KMS-11 (cell line): ENCODE results near the gene CPB2.

Experiments used
- H2AFZ ChIP-seq: fragments of 200-600 bp; sonication (generic); 2 replicates; pipeline ENCODE4 v1.6.1; 2016; ENCODE audit warnings: antibody characterized with exemption, mixed run types, low read depth
- H3K27ac ChIP-seq: fragments of 200-600 bp; sonication (generic); 2 replicates; pipeline ENCODE4 v1.6.1; 2016; ENCODE audit warnings: mild to moderate bottlenecking, mixed run types
- H3K27me3 ChIP-seq: fragments of 200-600 bp; sonication (generic); 2 replicates; pipeline ENCODE4 v1.6.1; 2017; ENCODE audit warnings: mild to moderate bottlenecking, low read depth, mixed run types, moderate library complexity; ENCODE audit not compliant: insufficient read depth
- H3K36me3 ChIP-seq: fragments of 200-600 bp; sonication (generic); 2 replicates; pipeline ENCODE4 v1.6.1; 2017; ENCODE audit warnings: mild to moderate bottlenecking, mixed run types; ENCODE audit not compliant: insufficient read depth
- H3K4me1 ChIP-seq: fragments of 200-600 bp; sonication (generic); 2 replicates; pipeline ENCODE4 v1.6.1; 2016; ENCODE audit warnings: mild to moderate bottlenecking, low read depth, mixed run types; ENCODE audit not compliant: poor library complexity, severe bottlenecking
- H3K4me2 ChIP-seq: fragments of 200-600 bp; sonication (generic); 2 replicates; pipeline ENCODE4 v1.7.0; 2016; ENCODE audit warnings: mild to moderate bottlenecking, mixed run types
- H3K4me3 ChIP-seq: fragments of 200-600 bp; sonication (generic); IDR thresholded peaks from 2 replicates; pipeline ENCODE4 v1.6.1; 2017; ENCODE audit warnings: low read depth, low read length, mixed read lengths; ENCODE audit not compliant: insufficient read depth
- H3K79me2 ChIP-seq: fragments of 200-600 bp; sonication (generic); 2 replicates; pipeline ENCODE4 v1.6.1; 2016; ENCODE audit warnings: low read depth, mixed run types; ENCODE audit not compliant: insufficient read depth
- H3K9ac ChIP-seq: fragments of 200-600 bp; sonication (generic); 2 replicates; pipeline ENCODE4 v1.6.1; 2016; ENCODE audit warnings: mild to moderate bottlenecking, mixed run types
- H4K20me1 ChIP-seq: fragments of 200-600 bp; sonication (generic); 2 replicates; pipeline ENCODE4 v1.6.1; 2016; ENCODE audit warnings: mild to moderate bottlenecking, mixed run types; ENCODE audit not compliant: insufficient read depth
- CTCF ChIP-seq: fragments of 200-600 bp; sonication (generic); conservative IDR thresholded peaks from 2 replicates; pipeline ENCODE4 v1.6.1; 2017; ENCODE audit warnings: low read depth, mild to moderate bottlenecking, antibody characterized with exemption, low read length, moderate library complexity, mixed read lengths

Gene CPB2

GRCh38 chr13:46097015-46097414, 7.8 kb downstream of the CPB2 start:
- H3K27ac ChIP-seq, result no peak overlapping the region
- no peak overlapping the region for H2AFZ ChIP-seq
- no peaks in the 10 kb centered on the region for H3K36me3 ChIP-seq
- no peaks in the 10 kb centered on the region for H3K27me3 ChIP-seq
- H4K20me1 ChIP-seq, result no peaks in the 10 kb centered on the region
- TF ChIP-seq CTCF, result no peak
- no peak overlapping the region for H3K4me3 ChIP-seq
- H3K4me2 ChIP-seq, result no peak overlapping the region
- no peak overlapping the region for H3K9ac ChIP-seq
- no peaks in the 10 kb centered on the region for H3K79me2 ChIP-seq
- peaks cover 11% of the 10 kb centered on the region for H3K4me1 ChIP-seq

GRCh38 chr13:46094478-46094877, 10.4 kb downstream of the CPB2 start:
- no peaks in the 10 kb centered on the region for H3K4me1 ChIP-seq
- TF ChIP-seq CTCF, result no peak
- H3K4me3 ChIP-seq, result no peak overlapping the region
- H3K36me3 ChIP-seq, result no peaks in the 10 kb centered on the region
- H3K27me3 ChIP-seq, result no peaks in the 10 kb centered on the region
- H3K27ac ChIP-seq, result no peak overlapping the region
- no peak overlapping the region for H3K9ac ChIP-seq
- H2AFZ ChIP-seq, result no peak overlapping the region
- H3K4me2 ChIP-seq, result no peak overlapping the region
- H4K20me1 ChIP-seq, result no peaks in the 10 kb centered on the region
- H3K79me2 ChIP-seq, result no peaks in the 10 kb centered on the region

- no peak overlapping the region for H3K9ac ChIP-seq
- H2AFZ ChIP-seq, result no peak overlapping the region
- no peaks in the 10 kb centered on the region for H3K4me1 ChIP-seq
- H3K36me3 ChIP-seq, result no peaks in the 10 kb centered on the region
- no peaks in the 10 kb centered on the region for H3K79me2 ChIP-seq
- no peak overlapping the region for H3K27ac ChIP-seq
- no peaks in the 10 kb centered on the region for H3K27me3 ChIP-seq
- H3K4me2 ChIP-seq, result no peak overlapping the region
- TF ChIP-seq CTCF, result no peak
- no peaks in the 10 kb centered on the region for H4K20me1 ChIP-seq
- H3K4me3 ChIP-seq, result no peak overlapping the region
These were observed 15.8 kb downstream of the CPB2 start for GRCh38 chr13:46088821-46089562.

- H3K4me3 ChIP-seq, result no peak overlapping the region
- TF ChIP-seq CTCF, result no peak
These were observed 17.4 kb downstream of the CPB2 start for GRCh38 chr13:46087481-46087880.

More at GRCh38 chr13:46087481-46087880, 17.4 kb downstream of the CPB2 start:
- no peaks in the 10 kb centered on the region for H3K36me3 ChIP-seq
- no peaks in the 10 kb centered on the region for H3K4me1 ChIP-seq
- H3K27ac ChIP-seq, result no peak overlapping the region
- no peaks in the 10 kb centered on the region for H4K20me1 ChIP-seq
- H2AFZ ChIP-seq, result no peak overlapping the region
- H3K27me3 ChIP-seq, result no peaks in the 10 kb centered on the region
- H3K4me2 ChIP-seq, result no peak overlapping the region
- H3K9ac ChIP-seq, result no peak overlapping the region
- H3K79me2 ChIP-seq, result no peaks in the 10 kb centered on the region
